IPS-18a (cell line): Measurements from ENCODE around the gene IL19.

Experiments
- H3K27ac ChIP-seq: one replicate; pipeline ENCODE4 v1.5.1; 2013; ENCODE audit warnings: low read length
- H3K27me3 ChIP-seq: one replicate; pipeline ENCODE4 v1.6.1; 2013; ENCODE audit warnings: mild to moderate bottlenecking, low read length; ENCODE audit not compliant: control insufficient read depth, insufficient read depth
- H3K36me3 ChIP-seq: one replicate; pipeline ENCODE4 v1.6.1; 2013; ENCODE audit warnings: low read depth, low read length; ENCODE audit not compliant: control insufficient read depth
- H3K4me1 ChIP-seq: one replicate; pipeline ENCODE4 v1.6.1; 2013; ENCODE audit warnings: low read depth, low read length; ENCODE audit not compliant: control insufficient read depth
- H3K4me3 ChIP-seq: one replicate; pipeline ENCODE4 v1.5.1; 2013; ENCODE audit warnings: low read length
- H3K9ac ChIP-seq: one replicate; pipeline ENCODE4 v1.6.1; 2013; ENCODE audit warnings: mild to moderate bottlenecking, low read length, moderate library complexity
- H3K9me3 ChIP-seq: one replicate; pipeline ENCODE4 v1.6.1; 2013; ENCODE audit warnings: low read depth, low read length; ENCODE audit not compliant: control insufficient read depth

The IL19 gene

DNA sequence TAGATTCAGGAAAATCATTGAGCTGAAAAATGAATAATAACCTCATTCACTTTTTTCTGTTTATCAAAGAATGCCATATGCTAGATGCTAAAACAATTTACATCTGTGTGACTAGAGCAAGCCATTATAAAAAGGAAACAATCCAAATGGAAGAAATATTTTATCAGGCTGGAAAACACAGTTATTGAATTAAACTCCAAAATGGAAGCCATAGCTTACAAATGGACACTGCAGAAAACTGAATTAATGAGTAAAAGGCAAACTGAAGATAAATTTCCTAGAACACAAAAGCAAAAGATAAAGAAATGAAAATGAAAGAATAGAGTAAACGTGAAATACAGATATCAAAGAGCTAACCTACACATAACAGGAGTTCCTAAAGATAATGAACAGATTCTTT, 34.8 kb downstream of the IL19 start:
- Histone ChIP-seq H3K9ac (no peak overlapping the region), H3K36me3 (no peaks in the 10 kb centered on the region), H3K4me3 (no peak overlapping the region), H3K27me3 (no peaks in the 10 kb centered on the region), H3K4me1 (no peaks in the 10 kb centered on the region), H3K9me3 (no peaks in the 10 kb centered on the region), H3K27ac (no peak overlapping the region)

DNA sequence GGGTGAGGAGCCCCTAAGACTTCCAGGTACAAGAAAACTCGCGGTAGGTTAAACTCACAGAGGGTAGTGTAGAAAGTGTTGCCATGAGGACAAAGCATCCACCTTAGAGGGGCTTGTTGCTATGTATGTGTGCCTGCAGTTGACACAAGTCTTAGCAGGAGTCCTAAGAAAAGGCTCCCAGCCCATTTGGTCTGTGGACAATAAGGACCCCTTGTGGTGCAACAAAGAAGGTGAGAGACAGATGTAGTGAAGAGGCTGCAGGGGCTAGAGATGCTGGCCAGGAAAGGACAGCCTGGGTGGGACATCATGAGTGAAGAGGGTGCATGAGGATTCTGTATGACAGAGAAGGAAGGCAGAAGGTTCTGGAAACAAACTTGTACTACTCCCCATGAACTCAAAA, 38.0 kb downstream of the IL19 start:
- no peak overlapping the region for H3K27ac ChIP-seq
- no peak overlapping the region for H3K9ac ChIP-seq
- H3K9me3 ChIP-seq, result no peaks in the 10 kb centered on the region
- no peaks in the 10 kb centered on the region for H3K36me3 ChIP-seq
- H3K27me3 ChIP-seq, result no peaks in the 10 kb centered on the region
- H3K4me1 ChIP-seq, result no peaks in the 10 kb centered on the region
- no peak overlapping the region for H3K4me3 ChIP-seq

DNA sequence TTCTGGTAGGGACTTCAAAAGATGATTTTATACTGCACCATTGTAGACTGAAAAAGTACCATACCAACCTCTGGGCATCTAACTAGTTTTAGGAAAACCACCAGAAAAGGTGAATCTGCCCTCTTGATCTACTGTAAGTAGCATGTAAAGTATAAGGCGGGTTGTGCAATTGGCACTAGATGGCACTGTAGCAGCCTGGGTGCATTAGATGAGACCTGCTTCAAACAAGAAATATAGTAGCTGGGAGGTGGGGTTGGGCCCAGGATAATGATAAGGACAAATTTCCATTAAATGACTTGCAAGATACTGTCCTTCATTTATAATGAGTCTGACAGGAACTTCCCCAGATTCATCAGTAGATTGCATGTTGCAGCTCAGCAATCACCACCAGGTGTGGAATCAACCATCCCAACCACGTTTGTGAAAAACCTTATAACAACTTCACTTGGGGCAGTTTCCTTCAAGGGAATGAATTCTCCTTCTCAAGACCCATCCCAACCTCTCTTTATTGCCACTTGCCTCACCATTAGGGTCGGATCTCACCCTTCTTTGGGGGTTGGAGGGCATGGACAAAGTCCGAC, 39.0 kb downstream of the IL19 start:
- no peaks in the 10 kb centered on the region for H3K27me3 ChIP-seq
- no peak overlapping the region for H3K27ac ChIP-seq
- H3K36me3 ChIP-seq, result no peaks in the 10 kb centered on the region
- H3K4me3 ChIP-seq, result no peak overlapping the region
- H3K4me1 ChIP-seq, result no peaks in the 10 kb centered on the region
- no peaks in the 10 kb centered on the region for H3K9me3 ChIP-seq
- no peak overlapping the region for H3K9ac ChIP-seq

DNA sequence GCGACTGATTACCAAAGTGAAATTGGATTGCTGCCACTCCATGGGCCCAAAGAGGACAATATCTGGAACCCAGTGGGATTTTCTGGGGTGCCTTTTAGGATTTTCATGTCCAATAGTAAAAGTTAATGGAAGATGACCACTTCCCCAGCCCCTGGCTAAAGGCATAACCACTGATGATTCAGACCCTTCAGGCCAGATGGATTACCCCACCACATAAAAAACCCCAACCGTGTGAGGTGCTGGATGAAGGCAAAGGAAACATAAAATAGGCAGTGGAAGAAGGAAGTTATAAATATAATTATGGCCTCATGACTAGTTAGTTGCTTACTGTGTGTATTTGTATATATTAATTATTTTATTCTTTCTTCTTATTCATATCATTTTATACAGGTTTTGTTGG, 41.9 kb downstream of the IL19 start:
- Histone ChIP-seq H3K4me3 (no peak overlapping the region), H3K9ac (no peak overlapping the region), H3K36me3 (no peaks in the 10 kb centered on the region), H3K27me3 (no peaks in the 10 kb centered on the region), H3K4me1 (no peaks in the 10 kb centered on the region), H3K9me3 (no peaks in the 10 kb centered on the region), H3K27ac (no peak overlapping the region)

DNA sequence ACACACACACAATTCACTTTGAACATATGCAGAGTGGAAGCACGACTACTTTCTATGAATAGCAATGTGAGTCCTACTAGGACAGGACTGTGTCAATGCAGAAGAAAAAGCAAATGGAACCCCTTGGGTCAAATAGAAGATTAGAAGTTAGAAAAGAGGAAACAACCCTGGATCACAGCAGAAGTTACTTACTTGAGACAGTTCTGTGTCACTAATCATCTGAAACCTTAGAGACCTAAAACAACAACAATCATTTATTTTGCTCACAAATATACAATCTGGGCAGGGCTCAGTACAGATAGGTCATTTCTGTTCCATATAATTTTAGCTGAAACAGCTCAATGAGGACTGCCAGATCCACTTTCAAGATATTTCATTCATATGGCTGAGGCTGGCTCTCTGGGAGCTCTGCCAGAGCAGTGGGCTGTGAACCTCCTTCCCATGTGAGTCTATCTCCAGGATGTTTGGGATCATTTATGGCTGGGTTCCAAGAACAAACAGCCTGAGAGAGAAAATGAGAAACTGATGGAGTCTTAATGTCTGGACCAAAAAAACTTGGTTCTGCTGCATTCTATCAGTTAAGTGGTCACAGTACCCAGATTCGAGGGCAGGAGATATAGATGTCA, 44.3 kb downstream of the IL19 start:
- Histone ChIP-seq H3K4me1 (no peaks in the 10 kb centered on the region), H3K4me3 (no peak overlapping the region), H3K27ac (no peak overlapping the region), H3K9ac (no peak overlapping the region), H3K9me3 (no peaks in the 10 kb centered on the region), H3K36me3 (no peaks in the 10 kb centered on the region), H3K27me3 (no peaks in the 10 kb centered on the region)

DNA sequence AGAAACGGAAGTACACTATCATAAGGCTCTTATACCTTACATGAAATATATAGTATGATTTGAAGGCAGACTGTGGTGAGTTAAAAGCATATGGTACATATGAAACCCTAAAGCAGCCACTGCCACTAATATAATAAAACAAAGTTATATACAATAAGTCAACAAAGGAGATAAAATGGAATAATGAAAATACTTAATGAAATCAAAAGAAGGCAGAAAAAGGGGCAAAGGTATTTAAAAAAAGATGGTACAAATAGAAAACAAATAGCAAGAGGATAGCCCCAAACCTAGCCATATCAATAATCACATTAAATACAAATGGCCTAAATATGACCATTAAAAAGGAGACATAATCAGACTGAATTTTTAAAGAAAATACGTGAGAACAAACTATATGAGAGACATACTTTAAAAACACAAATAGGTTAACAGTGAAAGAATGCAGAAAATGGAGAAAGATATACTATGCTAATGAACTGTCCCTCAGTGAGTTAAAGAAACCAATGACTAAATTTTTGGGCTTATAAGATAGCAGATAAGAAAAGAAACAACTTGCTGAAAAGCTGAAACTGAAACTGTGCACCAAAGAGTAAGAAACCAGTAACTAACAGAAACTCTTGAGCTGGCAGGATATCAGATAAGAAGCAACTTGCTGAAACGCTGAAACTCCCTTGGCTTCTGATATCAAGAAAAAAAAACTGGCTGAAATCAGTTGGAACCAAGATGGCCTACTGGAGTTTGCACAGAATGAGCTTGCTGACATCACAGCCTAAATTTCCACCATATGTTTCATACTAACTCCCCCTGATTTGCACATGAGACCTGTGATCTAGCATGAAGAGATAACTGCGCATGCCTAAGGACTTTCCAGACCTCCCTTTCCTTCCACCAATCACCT, 46.1 kb downstream of the IL19 start:
- Histone ChIP-seq H3K27ac (no peak overlapping the region), H3K4me1 (no peaks in the 10 kb centered on the region), H3K27me3 (no peaks in the 10 kb centered on the region), H3K9ac (no peak overlapping the region), H3K4me3 (no peak overlapping the region), H3K9me3 (no peaks in the 10 kb centered on the region), H3K36me3 (no peaks in the 10 kb centered on the region)

DNA sequence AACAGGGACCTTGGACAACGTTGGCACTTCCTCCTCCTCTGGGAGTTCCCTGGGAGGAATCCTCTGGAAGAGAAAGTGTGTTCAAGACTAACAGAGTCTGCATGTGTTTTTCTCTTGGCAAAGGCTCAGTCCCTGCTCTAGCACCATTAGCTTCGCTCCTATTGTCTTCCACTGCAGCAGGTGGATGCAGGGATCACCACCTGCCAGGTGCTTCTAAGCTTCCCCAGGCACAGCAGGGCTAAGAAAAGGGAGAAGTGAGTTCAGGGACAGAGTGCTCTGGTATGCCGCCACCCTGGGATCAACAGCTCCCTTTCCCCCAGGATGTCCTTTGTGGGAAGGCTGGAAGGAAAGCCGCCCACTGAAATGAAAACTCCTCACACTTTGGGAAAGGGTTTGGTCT, 50.9 kb downstream of the IL19 start:
- Histone ChIP-seq H3K4me1 (no peaks in the 10 kb centered on the region), H3K9me3 (no peaks in the 10 kb centered on the region), H3K9ac (no peak overlapping the region), H3K27me3 (no peaks in the 10 kb centered on the region), H3K4me3 (no peak overlapping the region), H3K36me3 (no peaks in the 10 kb centered on the region), H3K27ac (no peak overlapping the region)

DNA sequence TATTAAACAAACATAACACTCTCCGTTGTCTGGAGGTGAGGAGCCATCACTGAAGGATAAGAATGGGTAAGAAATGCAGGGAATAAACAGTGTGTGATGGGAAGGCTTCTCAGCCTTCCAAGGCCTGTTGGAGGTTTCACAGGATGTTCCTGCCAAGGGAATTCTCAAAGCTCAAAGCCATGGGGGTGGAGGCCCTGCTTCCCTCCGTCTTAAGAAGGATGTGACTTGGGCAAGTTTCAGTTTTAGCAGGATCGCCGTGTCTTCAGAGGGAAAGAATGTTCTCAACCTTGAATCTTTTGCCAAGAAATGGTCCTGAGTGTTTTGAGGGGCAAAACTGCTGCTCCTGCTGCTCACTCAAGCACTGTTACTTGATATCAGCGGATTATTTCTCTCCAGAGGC, 53.2 kb downstream of the IL19 start:
- Histone ChIP-seq H3K4me1 (no peaks in the 10 kb centered on the region), H3K27me3 (no peaks in the 10 kb centered on the region), H3K9me3 (no peaks in the 10 kb centered on the region), H3K9ac (no peak overlapping the region), H3K4me3 (no peak overlapping the region), H3K27ac (no peak overlapping the region), H3K36me3 (no peaks in the 10 kb centered on the region)

DNA sequence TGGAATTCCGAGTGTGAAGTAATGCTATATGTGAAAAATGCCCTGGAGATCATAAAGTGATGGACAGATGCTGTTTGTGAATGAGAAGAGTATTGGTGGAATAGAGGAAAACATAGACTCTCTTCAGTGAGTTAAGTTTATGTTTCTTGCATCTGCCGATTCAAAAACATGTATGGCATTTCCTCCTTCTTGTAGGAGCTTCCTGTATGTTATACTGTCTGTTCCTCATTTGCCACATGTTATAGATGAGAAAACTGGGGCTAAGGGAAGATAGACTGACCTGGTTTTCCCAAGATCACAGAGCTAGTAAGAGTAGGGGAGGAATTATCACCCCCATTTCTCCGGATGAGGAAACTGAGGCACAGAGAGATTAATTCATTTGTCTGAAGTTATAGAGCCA, 53.8 kb downstream of the IL19 start:
- no peak overlapping the region for H3K4me3 ChIP-seq
- no peaks in the 10 kb centered on the region for H3K36me3 ChIP-seq
- H3K9ac ChIP-seq, result no peak overlapping the region
- H3K27me3 ChIP-seq, result no peaks in the 10 kb centered on the region
- no peak overlapping the region for H3K27ac ChIP-seq
- no peaks in the 10 kb centered on the region for H3K4me1 ChIP-seq
- H3K9me3 ChIP-seq, result no peaks in the 10 kb centered on the region

DNA sequence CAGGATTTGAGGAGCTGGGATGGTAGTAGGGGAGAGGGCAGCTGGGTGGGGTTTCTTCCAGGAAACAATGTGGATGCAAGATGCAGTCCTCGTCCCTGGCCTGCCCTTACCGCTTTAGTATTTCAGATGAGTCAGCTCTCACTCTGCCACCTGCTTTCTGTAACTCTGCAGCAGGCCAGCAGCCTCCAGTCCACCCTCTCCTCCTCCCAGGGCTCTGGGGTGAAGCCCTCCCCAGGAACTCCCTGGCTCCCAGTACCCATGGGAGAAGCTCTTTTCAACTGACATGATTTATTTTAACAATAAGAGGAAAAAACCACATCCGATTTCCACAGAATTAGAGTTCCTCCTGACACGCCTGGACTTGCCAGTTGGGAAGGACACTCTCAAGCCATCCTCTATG, 55.8 kb downstream of the IL19 start:
- Histone ChIP-seq H3K4me1 (no peaks in the 10 kb centered on the region), H3K9ac (no peak overlapping the region), H3K36me3 (no peaks in the 10 kb centered on the region)

DNA sequence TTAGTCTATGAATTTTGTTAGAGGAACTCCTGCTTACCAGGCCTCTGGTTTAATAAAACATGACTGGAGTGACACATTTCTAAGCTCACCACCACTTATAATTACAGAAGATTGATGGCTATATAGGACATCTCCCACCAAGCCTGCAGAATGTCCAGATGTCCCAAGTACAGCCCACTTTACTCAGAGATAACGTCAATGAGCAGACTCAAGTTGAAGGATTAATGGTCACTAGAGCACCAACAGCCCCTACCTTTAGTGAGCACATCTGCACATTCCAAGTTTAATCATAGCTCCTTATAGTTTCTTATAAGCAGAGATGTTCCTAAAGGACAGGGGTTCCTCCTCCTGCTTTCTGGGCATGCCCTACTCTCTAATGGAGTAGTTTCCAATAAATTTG, 57.5 kb downstream of the IL19 start:
- Histone ChIP-seq H3K4me3 (no peak overlapping the region), H3K9me3 (no peaks in the 10 kb centered on the region), H3K27me3 (no peaks in the 10 kb centered on the region), H3K4me1 (no peaks in the 10 kb centered on the region), H3K36me3 (no peaks in the 10 kb centered on the region), H3K9ac (no peak overlapping the region), H3K27ac (no peak overlapping the region)

More for the DNA sequence above, 55.8 kb downstream of the IL19 start:
- Histone ChIP-seq H3K9me3 (no peaks in the 10 kb centered on the region), H3K27me3 (no peaks in the 10 kb centered on the region), H3K4me3 (no peak overlapping the region), H3K27ac (no peak overlapping the region)
